ENCODE data around the gene GRIN2C.

DNA sequence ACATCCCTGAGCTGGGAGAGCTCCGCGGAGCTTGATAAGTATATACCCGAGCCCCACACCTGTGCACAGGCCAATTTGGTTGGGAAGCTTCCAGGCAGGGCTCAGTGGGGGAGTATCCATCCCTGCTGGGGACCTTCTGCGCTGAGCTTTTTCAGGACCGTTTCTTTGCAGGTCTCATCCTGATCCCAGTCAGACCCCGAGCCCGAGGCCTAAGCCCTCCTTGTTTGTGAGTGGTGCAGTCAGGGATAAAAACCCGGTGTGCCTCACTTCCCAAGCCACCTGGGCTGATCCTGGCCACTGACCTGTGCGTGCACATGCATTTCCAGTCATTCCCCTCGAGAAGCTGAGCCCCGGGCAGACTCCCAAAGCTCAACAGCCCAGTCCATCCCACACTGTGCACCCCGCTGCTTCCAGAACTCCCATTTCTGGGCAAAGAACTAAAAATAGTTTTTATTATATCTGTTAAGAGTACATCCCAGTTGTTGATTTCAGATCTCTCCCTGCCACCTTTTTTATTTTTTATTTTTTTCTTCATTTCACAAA, 56.2 kb downstream of the GRIN2C start:
- TF ChIP-seq, protein P1, sequence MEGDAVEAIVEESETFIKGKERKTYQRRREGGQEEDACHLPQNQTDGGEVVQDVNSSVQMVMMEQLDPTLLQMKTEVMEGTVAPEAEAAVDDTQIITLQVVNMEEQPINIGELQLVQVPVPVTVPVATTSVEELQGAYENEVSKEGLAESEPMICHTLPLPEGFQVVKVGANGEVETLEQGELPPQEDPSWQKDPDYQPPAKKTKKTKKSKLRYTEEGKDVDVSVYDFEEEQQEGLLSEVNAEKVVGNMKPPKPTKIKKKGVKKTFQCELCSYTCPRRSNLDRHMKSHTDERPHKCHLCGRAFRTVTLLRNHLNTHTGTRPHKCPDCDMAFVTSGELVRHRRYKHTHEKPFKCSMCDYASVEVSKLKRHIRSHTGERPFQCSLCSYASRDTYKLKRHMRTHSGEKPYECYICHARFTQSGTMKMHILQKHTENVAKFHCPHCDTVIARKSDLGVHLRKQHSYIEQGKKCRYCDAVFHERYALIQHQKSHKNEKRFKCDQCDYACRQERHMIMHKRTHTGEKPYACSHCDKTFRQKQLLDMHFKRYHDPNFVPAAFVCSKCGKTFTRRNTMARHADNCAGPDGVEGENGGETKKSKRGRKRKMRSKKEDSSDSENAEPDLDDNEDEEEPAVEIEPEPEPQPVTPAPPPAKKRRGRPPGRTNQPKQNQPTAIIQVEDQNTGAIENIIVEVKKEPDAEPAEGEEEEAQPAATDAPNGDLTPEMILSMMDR (IDR thresholded peaks at IDR 0.05): no peak
- TF ChIP-seq POLR2AphosphoS5 (IDR thresholded peaks at IDR 0.05) (no peak), POLR2A (IDR thresholded peaks at IDR 0.05; ENCODE audit: low read depth) (no peak)

All from esophagus muscularis mucosa (tissue), 3 donors.